Type B pancreatic cell (in vitro differentiated cells): Measurements from ENCODE around the gene SBK1. TPM values are rescaled to one million over a fixed set of nuclear protein-coding genes. Genes with fewer than 3 reads are reported as not detected.

ENCODE experiments used
- DNase-seq: peaks from one replicate; pipeline ENCODE4 v3.0.0; 2021; ENCODE audit warnings: mixed read lengths; ENCODE audit not compliant: unreplicated experiment; ENCODE audit errors: extremely low spot score
- H3K27ac Mint-ChIP-seq: 2 replicates; pipeline ENCODE4 v1.8.0; 2021; ENCODE audit warnings: mild to moderate bottlenecking, mixed read lengths
- H3K27me3 Mint-ChIP-seq: 2 replicates; pipeline ENCODE4 v1.8.0; 2021; ENCODE audit warnings: mixed read lengths
- H3K36me3 Mint-ChIP-seq: 2 replicates; pipeline ENCODE4 v1.8.0; 2021; ENCODE audit warnings: mixed read lengths
- H3K4me1 Mint-ChIP-seq: one replicate; pipeline ENCODE4 v1.8.0; 2021; ENCODE audit warnings: mixed read lengths; ENCODE audit not compliant: unreplicated experiment
- H3K4me3 Mint-ChIP-seq: 2 replicates; pipeline ENCODE4 v1.8.0; 2021; ENCODE audit warnings: mild to moderate bottlenecking, mixed read lengths
- H3K9me3 Mint-ChIP-seq: 2 replicates; pipeline ENCODE4 v1.8.0; 2021; ENCODE audit warnings: mixed read lengths
- total RNA-seq: library from RNA; stranded (reverse); gene quantifications from 2 replicates; pipeline ENCODE4 v1.2.1, GENCODE V29; 2021; ENCODE audit warnings: low replicate concordance
- TF ChIP-seq, protein P1 (sequence below): fragments of 200-600 bp; sonication (generic); conservative IDR thresholded peaks from 2 replicates; pipeline ENCODE4 v1.5.0; 2021; ENCODE audit warnings: antibody characterized with exemption, mild to moderate bottlenecking

Gene SBK1
- total RNA-seq, 1 donor from 2014 or later: 31.9 TPM

DNA sequence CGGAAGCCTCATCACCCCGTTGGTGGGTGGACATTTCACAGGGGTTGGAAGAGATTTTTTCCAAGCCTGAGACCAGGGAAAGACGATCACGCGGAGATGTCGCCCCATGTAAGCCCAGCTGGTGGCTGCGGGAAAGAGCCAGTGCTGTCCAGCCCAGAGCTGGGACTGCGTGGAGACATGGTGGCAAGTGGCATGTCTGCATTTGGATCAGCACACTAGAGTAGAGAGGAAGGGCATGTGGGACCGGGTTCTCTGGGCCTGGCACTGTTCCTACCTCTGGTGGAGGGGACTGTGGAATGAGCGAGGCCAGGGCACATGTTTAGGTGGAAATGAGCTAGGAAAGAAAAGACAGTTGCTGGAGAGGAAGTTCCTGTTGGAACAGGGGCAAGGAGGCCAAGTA, 20.0 kb downstream of the SBK1 start:
- Mint-ChIP-seq H3K9me3 (no peaks in the 10 kb centered on the region), H3K4me1 (no peaks in the 10 kb centered on the region), H3K36me3 (peaks cover 8% of the 10 kb centered on the region), H3K4me3 (no peak overlapping the region), H3K27ac (no peak overlapping the region), H3K27me3 (no peaks in the 10 kb centered on the region)
- no peak for DNase-seq
- TF ChIP-seq, protein P1, sequence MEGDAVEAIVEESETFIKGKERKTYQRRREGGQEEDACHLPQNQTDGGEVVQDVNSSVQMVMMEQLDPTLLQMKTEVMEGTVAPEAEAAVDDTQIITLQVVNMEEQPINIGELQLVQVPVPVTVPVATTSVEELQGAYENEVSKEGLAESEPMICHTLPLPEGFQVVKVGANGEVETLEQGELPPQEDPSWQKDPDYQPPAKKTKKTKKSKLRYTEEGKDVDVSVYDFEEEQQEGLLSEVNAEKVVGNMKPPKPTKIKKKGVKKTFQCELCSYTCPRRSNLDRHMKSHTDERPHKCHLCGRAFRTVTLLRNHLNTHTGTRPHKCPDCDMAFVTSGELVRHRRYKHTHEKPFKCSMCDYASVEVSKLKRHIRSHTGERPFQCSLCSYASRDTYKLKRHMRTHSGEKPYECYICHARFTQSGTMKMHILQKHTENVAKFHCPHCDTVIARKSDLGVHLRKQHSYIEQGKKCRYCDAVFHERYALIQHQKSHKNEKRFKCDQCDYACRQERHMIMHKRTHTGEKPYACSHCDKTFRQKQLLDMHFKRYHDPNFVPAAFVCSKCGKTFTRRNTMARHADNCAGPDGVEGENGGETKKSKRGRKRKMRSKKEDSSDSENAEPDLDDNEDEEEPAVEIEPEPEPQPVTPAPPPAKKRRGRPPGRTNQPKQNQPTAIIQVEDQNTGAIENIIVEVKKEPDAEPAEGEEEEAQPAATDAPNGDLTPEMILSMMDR: no peak

DNA sequence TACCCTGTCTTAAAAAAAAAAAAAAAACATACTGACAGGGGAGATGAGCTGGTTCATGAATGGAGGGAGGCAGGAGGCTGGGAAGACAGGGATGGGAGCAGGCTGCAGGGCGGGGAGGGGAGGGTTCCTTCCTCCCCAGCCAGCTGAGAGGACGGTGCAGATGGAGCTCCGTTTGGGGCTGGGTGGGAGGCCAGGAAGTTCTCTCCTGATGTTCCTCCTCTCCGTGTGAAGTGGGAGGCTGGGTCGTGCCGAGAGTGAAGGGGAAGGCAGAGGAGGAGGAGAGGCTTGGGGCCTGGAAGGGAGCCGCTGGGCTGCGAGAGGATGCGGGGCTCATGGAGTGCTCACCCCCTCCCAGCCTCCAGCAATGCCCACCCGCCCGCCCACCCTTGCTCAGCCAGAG, 21.3 kb downstream of the SBK1 start:
- no peaks in the 10 kb centered on the region for H3K4me1 Mint-ChIP-seq
- no peak for DNase-seq
- no peaks in the 10 kb centered on the region for H3K27me3 Mint-ChIP-seq
- no peak overlapping the region for H3K27ac Mint-ChIP-seq
- H3K9me3 Mint-ChIP-seq: no peaks in the 10 kb centered on the region
- H3K36me3 Mint-ChIP-seq: peaks cover 8% of the 10 kb centered on the region
- H3K4me3 Mint-ChIP-seq: no peak overlapping the region
- TF ChIP-seq, protein P1: no peak

DNA sequence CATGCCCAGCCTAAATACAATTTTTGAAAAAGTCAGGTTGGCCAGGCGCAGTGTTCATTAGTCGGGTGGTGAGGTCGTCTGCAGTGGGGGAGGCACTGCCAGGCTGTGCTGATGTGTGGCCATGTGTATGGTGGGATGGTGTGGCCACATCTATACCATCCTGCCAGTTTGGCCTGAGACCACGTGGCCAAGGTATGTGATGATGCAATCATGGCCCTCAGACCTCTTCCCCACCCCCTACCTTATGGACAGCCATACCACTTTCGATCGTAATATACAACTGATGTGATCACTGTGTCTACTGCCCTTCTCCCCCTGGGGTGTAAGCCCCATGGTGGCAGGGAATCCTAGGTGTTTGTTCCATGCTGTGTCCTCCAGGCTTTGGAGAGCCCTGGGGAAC, 23.7 kb downstream of the SBK1 start:
- Mint-ChIP-seq H3K4me3 (no peak overlapping the region), H3K36me3 (peaks cover 7% of the 10 kb centered on the region), H3K27ac (no peak overlapping the region), H3K4me1 (no peaks in the 10 kb centered on the region), H3K9me3 (no peaks in the 10 kb centered on the region), H3K27me3 (no peaks in the 10 kb centered on the region)
- DNase-seq: no peak
- TF ChIP-seq, protein P1: no peak

DNA sequence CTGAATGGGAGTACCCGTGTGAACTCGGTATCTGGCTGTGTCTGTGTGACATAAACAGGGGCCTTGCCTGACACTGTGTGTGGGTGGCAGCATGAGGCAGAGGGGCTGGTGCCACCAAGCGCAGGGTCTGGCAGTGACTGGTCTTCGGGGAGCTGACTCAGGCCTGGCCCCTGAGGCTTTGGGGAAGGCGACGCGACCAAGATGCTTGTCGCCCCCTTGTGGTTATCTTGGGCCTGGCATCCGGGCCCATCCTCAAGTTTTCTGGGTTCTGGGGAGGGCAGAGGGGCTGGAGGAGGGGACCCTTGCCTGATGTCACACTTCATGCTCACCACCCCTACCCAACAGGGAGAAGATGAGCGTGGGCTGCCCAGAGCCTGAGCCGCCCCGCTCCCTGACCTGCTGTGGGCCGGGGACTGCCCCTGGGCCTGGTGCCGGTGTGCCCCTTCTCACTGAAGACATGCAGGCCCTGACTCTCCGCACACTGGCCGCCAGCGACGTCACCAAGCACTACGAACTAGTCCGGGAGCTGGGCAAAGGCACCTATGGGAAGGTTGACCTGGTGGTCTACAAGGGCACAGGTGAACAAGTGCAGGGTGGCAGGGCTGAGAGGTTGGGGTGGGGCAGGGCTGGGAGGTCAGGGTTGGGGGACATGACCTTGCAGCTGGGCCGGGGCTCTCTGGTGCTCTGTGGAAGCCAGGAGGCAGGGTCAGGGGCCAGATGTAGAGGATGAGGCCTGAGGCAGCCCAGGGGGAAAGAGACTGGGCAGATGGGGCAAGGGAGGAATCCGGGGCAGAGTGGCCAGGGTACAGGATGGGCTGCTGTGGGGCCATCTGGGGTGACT, 24.9 kb downstream of the SBK1 start:
- Mint-ChIP-seq H3K27ac (no peak overlapping the region), H3K4me1 (no peaks in the 10 kb centered on the region), H3K36me3 (peaks cover 7% of the 10 kb centered on the region), H3K27me3 (no peaks in the 10 kb centered on the region), H3K9me3 (no peaks in the 10 kb centered on the region), H3K4me3 (no peak overlapping the region)
- TF ChIP-seq, protein P1: peak; percentile 92
- no peak for DNase-seq

DNA sequence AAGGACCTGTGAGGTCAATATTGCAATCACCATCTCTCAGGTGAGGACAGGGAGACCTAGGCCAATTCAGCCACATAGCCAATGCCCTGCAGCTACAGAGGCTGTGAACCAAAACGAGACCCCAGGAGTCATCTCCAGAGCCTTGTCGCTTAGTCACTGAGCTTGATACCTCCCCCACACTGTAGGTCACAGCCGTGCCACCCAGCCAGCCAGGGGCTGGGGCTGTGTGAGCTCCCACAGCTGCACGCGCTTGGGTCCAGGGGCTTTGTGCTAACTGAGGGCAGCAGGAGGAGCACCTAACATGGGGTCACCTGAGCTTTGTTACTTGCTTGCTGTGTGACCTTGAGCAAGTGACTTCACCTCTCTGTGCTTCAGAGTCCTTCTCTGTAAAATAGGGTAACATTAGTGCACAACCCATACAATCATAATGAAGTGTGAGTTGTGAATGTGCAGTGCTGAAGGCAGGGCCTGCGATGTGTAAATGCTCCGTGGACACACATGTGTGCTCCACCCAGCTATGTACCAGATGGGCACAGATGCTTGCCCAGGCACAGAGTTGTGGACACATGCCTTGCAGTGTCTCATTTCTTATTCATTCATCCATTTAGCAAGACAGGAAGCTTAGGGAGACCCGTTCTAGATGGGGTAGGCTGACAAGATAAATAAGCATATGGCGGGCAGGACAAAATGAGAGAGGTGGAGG, 25.9 kb downstream of the SBK1 start:
- DNase-seq: no peak
- no peaks in the 10 kb centered on the region for H3K27me3 Mint-ChIP-seq
- no peaks in the 10 kb centered on the region for H3K4me1 Mint-ChIP-seq
- TF ChIP-seq, protein P1: no peak
- H3K36me3 Mint-ChIP-seq: peaks cover 7% of the 10 kb centered on the region
- H3K9me3 Mint-ChIP-seq: no peaks in the 10 kb centered on the region
- H3K4me3 Mint-ChIP-seq: no peak overlapping the region
- no peak overlapping the region for H3K27ac Mint-ChIP-seq
